ENCODE results near the gene PELI1.

DNA sequence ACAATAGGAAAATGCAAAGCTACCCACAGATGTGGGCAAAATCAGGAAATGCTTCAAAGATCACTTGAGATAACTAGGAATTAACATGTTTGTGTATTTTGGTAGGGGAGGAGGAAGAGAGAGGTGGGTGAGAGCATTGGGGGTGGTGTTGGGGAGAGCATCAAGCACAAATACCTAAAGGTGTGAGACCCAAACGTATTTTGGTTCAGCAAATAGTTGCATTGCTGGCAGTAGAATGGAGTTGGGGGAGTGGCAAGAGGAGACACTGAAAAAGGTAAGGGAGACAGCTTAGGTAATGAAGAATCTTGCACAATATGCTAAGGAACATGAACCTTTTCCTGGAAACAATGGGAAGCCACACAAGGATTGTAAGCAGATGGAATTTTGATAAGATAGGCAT, 1.5 kb upstream of the PELI1 start:
- TF ChIP-seq, protein P1, sequence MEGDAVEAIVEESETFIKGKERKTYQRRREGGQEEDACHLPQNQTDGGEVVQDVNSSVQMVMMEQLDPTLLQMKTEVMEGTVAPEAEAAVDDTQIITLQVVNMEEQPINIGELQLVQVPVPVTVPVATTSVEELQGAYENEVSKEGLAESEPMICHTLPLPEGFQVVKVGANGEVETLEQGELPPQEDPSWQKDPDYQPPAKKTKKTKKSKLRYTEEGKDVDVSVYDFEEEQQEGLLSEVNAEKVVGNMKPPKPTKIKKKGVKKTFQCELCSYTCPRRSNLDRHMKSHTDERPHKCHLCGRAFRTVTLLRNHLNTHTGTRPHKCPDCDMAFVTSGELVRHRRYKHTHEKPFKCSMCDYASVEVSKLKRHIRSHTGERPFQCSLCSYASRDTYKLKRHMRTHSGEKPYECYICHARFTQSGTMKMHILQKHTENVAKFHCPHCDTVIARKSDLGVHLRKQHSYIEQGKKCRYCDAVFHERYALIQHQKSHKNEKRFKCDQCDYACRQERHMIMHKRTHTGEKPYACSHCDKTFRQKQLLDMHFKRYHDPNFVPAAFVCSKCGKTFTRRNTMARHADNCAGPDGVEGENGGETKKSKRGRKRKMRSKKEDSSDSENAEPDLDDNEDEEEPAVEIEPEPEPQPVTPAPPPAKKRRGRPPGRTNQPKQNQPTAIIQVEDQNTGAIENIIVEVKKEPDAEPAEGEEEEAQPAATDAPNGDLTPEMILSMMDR (IDR thresholded peaks at IDR 0.05) = no peak
- no peak for TF ChIP-seq POLR2A (IDR thresholded peaks at IDR 0.05)
- TF ChIP-seq EP300 (IDR thresholded peaks at IDR 0.05) = no peak
